T-helper 1 cell treated with Interleukin-12 subunit alpha and Interleukin-12 subunit beta and Interleukin-4 antibody, amounts not matched to agents 30 ng/mL and 1 ng/mL, for 36 hours (primary cell): ENCODE results near the gene CD3G. TPM values are rescaled to one million over a fixed set of nuclear protein-coding genes. Genes with fewer than 3 reads are reported as not detected.
"Not testable (repeated sequence)": the region's sequence is repeated elsewhere in the genome, so short reads cannot be mapped to it uniquely, and the experiment has no call there.

Experiments used
- intact Hi-C: fragments of 100-400 bp; cut with micrococcal nuclease; formaldehyde crosslinking; loops from one replicate; pipeline ENCODE4 v1.15.1; 2024
- total RNA-seq: library from RNA; stranded (reverse); gene quantifications from 2 replicates; pipeline ENCODE4 v1.2.3, GENCODE V29; 2022

The CD3G gene
- total RNA-seq, 1 donor from 2014 or later, result 229 TPM

DNA sequence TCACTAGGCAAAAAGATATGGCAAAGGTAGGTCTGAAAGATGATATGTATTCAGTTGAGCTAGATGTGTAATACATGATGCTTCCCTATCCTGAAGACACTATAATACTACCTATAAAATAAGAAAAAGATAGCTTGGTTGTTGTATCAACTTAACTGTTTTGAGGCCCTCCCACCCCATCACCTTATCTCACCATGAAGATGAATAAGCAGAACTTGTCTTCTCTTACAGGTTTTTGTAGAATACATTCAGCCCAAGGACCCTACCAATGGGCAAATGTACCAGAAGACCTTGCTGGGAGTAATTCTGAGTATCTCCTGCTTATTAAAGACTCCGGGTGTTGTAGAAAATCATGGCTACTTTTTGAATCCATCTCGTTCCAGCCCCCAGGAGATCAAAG lies 29.1 kb downstream of the CD3G start:
- intact Hi-C loops, result no loop called here

DNA sequence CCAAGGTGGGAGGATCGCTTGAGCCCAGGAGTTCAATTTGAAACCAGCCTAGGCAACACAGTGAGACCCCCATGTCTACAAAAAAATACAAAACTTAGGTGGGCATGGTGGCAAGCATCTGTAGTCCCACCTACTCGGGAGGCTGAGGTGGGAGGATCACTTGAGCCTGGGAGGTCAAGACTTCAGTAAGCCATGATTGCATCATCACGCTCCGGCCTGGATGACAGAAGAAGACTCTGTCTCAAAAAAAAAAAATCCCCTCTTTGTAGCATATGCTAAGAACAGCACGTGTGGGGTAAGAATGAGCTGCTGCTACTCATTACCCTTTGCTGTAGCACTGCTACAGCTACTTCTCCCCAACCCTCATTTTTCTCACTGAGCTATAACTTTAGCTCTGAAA lies 29.7 kb downstream of the CD3G start:
- intact Hi-C loops, result no loop called here

DNA sequence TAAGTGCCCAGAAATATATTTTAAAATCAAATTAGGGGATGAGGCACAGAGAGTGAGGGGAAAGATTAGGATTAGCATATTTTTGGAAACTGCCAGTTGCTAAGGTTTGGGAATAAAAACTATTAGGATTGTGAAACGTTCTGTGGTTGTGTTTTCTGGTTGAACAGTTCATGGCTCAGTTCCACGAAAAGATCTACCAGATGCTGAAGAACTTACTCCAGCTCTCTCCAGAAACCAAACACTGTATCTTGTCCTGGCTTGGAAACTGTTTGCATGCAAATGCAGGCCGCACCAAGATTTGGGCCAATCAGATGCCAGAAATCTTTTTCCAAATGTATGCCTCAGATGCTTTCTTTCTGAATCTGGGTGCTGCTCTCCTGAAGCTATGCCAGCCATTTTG lies 30.6 kb downstream of the CD3G start:
- intact Hi-C loops, result no loop called here

DNA sequence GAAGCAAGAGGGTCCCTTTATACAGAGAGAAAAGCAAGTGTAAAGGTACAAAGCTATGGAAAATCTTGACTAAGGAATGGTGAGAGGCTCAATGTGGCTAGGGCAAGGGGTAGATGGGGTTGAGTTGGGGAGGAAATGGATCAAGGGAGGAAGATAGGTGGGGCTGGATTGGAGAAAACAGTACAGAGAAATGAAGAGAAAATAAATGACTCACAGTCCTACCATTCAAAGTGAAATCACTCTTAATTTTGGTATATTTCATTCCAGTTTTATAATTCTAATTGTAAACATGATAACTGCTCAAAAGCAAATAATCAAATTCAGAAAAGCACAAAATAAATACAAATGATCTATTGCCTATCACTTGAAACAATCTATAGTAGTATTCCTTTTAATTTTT lies 31.8 kb downstream of the CD3G start:
- intact Hi-C loops, result no loop called here

DNA sequence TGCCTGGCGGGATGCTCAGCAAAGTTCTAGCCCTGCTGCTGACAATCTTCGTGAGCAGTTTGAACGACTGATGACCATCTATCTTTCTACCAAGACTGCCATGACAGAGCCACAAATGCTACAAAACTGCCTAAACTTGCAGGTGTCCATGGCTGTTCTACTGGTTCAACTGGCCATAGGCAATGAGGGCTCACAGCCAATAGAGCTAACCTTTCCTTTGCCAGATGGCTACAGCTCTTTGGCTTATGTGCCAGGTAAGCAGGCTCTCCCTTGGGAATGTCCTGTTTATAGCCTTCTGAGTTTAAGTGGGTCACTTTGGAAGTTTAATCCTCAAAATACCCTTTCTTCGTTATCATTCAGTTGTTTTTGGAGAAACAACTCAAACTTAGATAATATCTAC lies 35.4 kb downstream of the CD3G start:
- intact Hi-C loops, result no loop called here

DNA sequence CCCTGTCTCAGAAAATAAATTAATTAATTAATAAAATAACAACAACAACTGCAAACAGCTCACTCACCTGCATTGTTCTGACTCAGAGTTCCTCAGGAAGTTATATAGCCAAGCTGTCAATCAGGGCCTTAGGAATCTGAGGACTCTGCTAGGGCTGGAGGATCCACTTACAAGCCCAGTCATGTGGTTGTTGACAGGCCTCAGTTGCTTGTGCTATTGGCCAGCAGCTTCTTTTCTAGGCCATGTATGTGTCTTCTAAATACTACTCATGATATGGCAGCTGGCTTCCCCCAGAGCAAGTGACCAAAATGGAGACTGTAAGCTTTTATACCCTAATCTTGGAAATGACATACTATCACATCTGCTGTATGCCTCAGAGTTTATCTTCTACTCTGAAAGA lies 36.4 kb downstream of the CD3G start:
- intact Hi-C loops, result no loop called here

DNA sequence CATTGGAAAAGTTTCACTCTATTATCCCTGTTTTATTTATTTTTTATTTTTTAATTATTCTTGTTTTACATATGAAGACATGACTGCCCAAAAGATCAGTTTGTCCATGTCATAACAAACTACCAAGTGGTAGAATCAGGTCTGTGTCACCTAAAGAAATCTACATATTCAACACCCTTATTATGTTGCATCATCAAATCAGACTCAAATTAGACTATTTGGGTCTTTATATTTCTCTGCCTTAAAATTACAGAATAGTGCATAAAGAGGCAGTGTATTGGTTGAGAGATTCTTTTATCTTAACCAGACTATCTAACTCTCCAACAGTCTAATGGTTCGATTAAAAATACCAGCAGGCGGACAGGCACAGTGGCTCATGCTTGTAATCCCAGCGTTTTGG lies 38.8 kb downstream of the CD3G start:
- intact Hi-C loops, result no loop called here

DNA sequence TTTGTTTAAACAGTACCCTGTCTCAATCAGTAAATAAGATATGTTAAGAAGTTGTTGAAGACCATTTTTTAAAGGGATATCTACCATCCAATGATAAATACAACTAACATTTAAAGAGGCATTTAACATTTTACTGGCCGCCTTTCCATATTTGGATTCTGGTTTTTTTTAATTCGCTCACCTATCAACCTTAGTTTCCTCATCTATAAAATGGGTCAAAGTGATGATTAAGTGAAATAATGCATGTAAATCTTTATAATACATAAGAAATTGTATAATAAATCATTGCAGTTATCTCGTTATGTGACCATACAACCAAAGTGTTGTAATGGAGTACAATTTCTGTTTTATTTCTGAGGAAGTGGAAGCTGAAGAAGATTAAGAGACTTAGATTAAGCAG lies 39.5 kb downstream of the CD3G start:
- intact Hi-C loops, result no loop called here

DNA sequence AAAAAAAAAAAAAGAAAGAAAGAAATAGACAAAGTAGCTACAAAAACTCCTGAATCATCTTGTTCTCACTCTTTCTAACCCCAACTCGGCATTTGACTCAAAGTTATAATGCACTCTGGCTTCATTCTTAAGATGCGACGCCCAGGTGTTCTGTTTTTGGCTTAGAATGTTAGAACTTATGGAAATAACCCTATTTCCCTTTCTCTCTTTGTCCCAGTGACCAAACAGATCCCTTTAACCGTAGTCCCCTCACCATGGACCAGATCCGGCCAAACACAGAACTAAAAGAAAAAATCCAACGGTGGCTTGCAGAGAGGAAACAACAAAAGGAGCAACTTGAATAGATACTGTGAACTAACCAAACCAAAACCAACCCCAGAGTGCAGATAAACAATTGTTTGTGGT lies 52.0 kb downstream of the CD3G start:
- intact Hi-C loops, result loop anchor here (1.0 to 10.0 kb wide), 5 partner anchors 52 to 579 kb away; no protein-coding TSS in a partner anchor

DNA sequence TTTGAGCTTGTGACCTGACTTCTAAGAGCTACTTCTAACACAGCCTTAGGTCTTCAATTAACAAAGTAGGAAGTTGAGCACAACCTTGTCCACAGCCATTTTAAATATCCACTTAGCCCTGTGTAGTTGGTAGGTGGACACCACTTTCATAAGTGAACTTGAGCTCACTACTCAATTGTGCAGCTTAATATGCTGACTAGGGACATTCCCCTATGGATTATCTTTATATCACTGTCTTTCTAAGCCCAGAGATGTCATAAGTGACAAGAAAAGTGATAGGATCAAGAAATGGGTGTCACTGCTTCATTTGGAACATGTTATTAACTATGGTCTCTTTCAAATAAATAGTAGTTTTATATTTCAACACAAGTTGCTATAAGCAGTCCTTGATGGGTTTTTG lies 53.3 kb downstream of the CD3G start:
- intact Hi-C loops, result loop anchor here (2.0 to 10.0 kb wide), 3 partner anchors 157 to 580 kb away; no protein-coding TSS in a partner anchor

DNA sequence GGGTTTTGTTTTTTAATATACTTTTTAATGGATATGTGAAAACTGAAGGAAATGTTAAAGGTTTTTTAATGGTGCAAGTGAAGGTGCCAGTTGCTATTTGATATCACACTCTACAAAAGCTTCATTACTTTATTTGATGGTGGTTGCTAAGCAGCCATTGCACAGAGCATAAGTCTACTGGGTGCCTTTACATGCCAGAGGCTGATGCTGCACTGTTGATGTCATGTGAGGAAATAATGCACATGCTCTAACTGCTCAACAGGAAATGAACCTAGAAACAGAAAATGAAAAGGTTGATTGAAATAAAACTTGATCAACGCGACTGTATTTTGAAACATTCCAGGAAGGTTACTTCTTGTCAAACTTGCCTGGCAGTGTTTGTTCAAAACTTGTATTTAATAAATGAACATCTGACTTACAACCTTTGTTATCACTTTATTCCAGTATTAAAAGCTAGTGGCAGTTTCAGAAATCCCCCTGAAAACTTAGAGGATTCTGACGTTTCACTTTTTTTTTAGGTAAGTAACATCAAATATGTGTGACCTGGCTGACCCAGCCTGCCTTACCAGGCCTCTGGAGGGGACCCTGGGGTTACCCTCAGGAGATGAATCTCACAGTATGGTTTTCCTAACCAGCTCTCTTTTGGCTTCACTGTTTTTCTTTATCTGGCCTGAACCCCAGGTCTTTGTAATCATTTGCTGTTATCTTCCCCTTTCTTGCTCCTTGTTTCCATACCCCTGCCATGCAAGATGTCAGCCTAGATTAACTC lies 54.8 kb downstream of the CD3G start:
- intact Hi-C loops, result loop anchor here (1.0 to 10.0 kb wide), 5 partner anchors 173 to 582 kb away; partner anchors contain the start of genes ARCN1, DDX6 and JAML

DNA sequence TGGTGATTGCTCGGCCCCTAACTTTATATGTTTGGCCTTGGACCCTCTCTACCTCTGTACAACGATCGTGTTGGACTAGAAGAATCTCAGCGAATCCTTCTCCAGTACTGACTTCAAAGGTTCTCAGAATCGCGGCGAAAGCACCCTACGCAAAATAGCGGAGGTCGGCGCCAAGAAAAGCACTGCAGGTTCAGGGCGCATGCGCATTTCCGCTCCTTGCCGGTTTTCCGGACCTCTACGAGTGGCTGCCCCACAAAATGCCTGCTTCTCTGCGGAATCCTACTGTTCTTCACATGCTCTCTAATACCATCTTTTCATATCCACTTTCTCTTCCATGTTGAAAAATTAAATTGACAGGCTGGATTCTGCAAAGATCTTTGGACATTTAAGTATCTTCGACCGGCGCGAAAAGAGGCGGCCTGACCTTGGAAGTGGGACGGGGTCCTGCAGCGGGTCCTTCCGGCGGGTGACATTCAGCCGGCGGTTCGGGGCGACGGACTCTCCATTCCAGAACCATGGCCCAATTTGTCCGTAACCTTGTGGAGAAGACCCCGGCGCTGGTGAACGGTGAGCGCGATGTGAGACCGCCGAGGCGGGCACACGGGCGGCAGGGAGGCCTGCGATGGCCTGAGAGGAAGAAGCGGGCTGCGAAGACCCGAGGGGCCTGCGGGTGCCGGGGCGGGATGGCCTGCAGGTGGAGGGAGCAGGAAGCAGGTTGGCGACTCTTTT lies 57.2 kb downstream of the CD3G start, which contains the start of gene ATP5MG:
ATP5MG (plus strand) TSS at position 456 of the 729 bp plus-strand sequence; CDS start at position 516, 60 bp downstream.
- intact Hi-C loops, result loop anchor here (1.0 to 2.0 kb wide), 7 partner anchors 14 to 130 kb away; partner anchors contain the start of genes TMEM25 and UBE4A

DNA sequence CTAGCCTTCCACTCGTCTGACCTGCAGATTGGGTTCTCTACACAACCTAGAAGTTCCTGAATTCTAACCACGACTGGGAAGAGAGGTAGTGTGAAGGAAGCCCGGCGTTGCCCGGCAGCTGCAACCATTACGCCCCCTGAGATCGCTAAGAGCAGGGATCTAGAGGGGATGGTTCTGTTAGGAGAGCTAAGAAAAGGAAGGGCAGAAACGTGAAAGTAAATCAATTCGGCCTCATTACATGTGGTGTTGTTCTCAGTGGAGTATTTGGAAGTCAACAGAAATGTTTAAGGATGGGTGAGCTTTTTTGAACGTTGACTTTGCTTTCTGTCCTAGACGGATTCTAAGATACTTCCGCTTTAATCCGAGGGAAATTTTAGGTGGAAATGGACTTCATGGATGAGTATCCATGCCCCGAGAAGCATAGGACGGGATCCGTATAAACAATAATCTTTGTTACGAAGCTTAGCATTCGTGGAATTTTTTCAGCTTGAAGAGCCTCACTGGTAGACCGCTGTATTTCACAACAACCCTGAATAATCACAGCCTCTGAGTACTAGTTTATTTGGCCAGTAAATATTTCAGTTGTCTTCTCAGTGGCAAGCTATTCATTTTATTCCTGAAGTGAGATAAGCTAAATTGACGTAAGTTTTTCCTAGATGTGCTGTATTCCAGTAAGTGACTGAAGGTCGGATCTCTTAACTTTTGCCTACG lies 57.9 kb downstream of the CD3G start:
- intact Hi-C loops, result loop anchor here (1.0 to 2.0 kb wide), 7 partner anchors 13 to 129 kb away; partner anchors contain the start of genes TMEM25 and UBE4A

DNA sequence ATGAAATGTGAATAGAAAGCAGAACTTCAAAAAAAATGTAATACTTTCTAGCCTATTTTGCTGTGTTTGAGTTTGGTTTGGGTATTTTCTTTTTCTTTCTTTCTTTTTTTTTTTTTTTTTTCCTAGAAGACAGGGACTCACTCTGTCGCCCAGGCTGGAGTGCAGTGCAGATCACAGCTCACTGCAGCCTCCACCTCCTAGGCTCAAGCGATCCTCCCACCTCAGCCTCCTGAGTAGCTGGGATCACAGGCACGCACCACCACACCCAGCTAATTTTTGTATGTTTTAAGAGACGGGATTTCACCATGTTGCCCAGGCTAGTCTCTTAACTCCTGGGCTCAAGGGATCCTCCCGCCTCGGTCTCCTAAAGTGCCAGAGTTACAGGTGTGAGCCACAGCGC lies 58.5 kb downstream of the CD3G start:
- intact Hi-C loops, result not testable (repeated sequence)

Other genes with a start within 250 kb of the CD3G start
- gene SCN4B, start 191.5 kb upstream of the CD3G start, total RNA-seq, result 0.17 and 0.29 TPM in 2 replicates
- not detected in 2 replicates for gene SCN2B, start 167.7 kb upstream of the CD3G start, total RNA-seq
- gene JAML, start 119.3 kb upstream of the CD3G start, total RNA-seq, result 53.1 and 55.6 TPM in 2 replicates
- 19.7 and 23.9 TPM in 2 replicates for gene MPZL3, start 92.0 kb upstream of the CD3G start, total RNA-seq
- 3.9 and 4.8 TPM in 2 replicates for gene MPZL2, start 80.0 kb upstream of the CD3G start, total RNA-seq
- gene CD3E, start 39.6 kb upstream of the CD3G start, total RNA-seq, result 684 and 696 TPM in 2 replicates
- gene CD3D, start 1.6 kb upstream of the CD3G start, total RNA-seq, result 648 and 691 TPM in 2 replicates
- gene UBE4A, start 15.3 kb downstream of the CD3G start, total RNA-seq, result 46.7 and 48.4 TPM in 2 replicates
- gene ATP5MG, start 57.3 kb downstream of the CD3G start, total RNA-seq, result 267 and 272 TPM in 2 replicates
- 148 and 158 TPM in 2 replicates for gene KMT2A, start 92.1 kb downstream of the CD3G start, total RNA-seq
- gene TTC36, start 183.1 kb downstream of the CD3G start, total RNA-seq, result 0.90 and 2.2 TPM in 2 replicates
- 7.7 and 13.3 TPM in 2 replicates for gene TMEM25, start 186.8 kb downstream of the CD3G start, total RNA-seq
- gene IFT46, start 221.6 kb downstream of the CD3G start, total RNA-seq, result 10.2 and 10.8 TPM in 2 replicates
- 154 and 161 TPM in 2 replicates for gene ARCN1, start 228.1 kb downstream of the CD3G start, total RNA-seq